BLaER1 (cell line): ENCODE measurements around the gene HES1.

Experiments used
- H3K27ac ChIP-seq: shearing (Covaris generic); formaldehyde crosslinking; 2 replicates; pipeline ENCODE4 v1.8.1; 2022
- H3K27me3 ChIP-seq: shearing (Covaris generic); formaldehyde crosslinking; 2 replicates; pipeline ENCODE4 v1.8.1; 2022
- H3K36me3 ChIP-seq: shearing (Covaris generic); formaldehyde crosslinking; 2 replicates; pipeline ENCODE4 v1.8.1; 2022
- H3K4me1 ChIP-seq: shearing (Covaris generic); formaldehyde crosslinking; 2 replicates; pipeline ENCODE4 v1.8.1; 2022
- H3K4me2 ChIP-seq: shearing (Covaris generic); formaldehyde crosslinking; 2 replicates; pipeline ENCODE4 v1.8.1; 2022
- H3K4me3 ChIP-seq: shearing (Covaris generic); formaldehyde crosslinking; 2 replicates; pipeline ENCODE4 v1.8.1; 2022
- H3K9ac ChIP-seq: shearing (Covaris generic); formaldehyde crosslinking; 2 replicates; pipeline ENCODE4 v1.8.1; 2022
- H3K9me3 ChIP-seq: shearing (Covaris generic); formaldehyde crosslinking; 2 replicates; pipeline ENCODE4 v1.8.1; 2022
- H4K20me1 ChIP-seq: shearing (Covaris generic); formaldehyde crosslinking; 2 replicates; pipeline ENCODE4 v1.8.1; 2022
- Cebpa-rat ChIP-seq: shearing (Covaris generic); IDR thresholded peaks from 2 replicates; pipeline ENCODE4 v1.8.1; 2022

The HES1 gene

GRCh38 chr3:194112120-194113106 is 23.5 kb upstream of the HES1 start:
- no peak overlapping the region for H3K4me3 ChIP-seq
- peaks cover 4% of the 10 kb centered on the region; the same call in 1 of the 2 replicates for H3K27me3 ChIP-seq
- no peaks in the 10 kb centered on the region for H3K36me3 ChIP-seq
- no peaks in the 10 kb centered on the region; the same call in 1 of the 2 replicates for H3K4me1 ChIP-seq
- no peak overlapping the region for H3K9ac ChIP-seq
- no peaks in the 10 kb centered on the region for H3K9me3 ChIP-seq
- no peak overlapping the region for H3K27ac ChIP-seq
- H4K20me1 ChIP-seq = no peaks in the 10 kb centered on the region
- H3K4me2 ChIP-seq = no peak overlapping the region
- no peak for TF ChIP-seq Cebpa-rat

- no peaks in the 10 kb centered on the region for H3K36me3 ChIP-seq
- no peaks in the 10 kb centered on the region; the same call in 1 of the 2 replicates for H3K4me1 ChIP-seq
- H3K27ac ChIP-seq = no peak overlapping the region
- H3K9me3 ChIP-seq = no peaks in the 10 kb centered on the region
- H3K4me3 ChIP-seq = no peak overlapping the region
- TF ChIP-seq Cebpa-rat = no peak
- no peaks in the 10 kb centered on the region for H4K20me1 ChIP-seq
- no peak overlapping the region for H3K9ac ChIP-seq
- H3K4me2 ChIP-seq = no peak overlapping the region
- peaks cover 4% of the 10 kb centered on the region; the same call in 1 of the 2 replicates for H3K27me3 ChIP-seq
Observed at GRCh38 chr3:194114123-194114522, 21.8 kb upstream of the HES1 start.

DNA sequence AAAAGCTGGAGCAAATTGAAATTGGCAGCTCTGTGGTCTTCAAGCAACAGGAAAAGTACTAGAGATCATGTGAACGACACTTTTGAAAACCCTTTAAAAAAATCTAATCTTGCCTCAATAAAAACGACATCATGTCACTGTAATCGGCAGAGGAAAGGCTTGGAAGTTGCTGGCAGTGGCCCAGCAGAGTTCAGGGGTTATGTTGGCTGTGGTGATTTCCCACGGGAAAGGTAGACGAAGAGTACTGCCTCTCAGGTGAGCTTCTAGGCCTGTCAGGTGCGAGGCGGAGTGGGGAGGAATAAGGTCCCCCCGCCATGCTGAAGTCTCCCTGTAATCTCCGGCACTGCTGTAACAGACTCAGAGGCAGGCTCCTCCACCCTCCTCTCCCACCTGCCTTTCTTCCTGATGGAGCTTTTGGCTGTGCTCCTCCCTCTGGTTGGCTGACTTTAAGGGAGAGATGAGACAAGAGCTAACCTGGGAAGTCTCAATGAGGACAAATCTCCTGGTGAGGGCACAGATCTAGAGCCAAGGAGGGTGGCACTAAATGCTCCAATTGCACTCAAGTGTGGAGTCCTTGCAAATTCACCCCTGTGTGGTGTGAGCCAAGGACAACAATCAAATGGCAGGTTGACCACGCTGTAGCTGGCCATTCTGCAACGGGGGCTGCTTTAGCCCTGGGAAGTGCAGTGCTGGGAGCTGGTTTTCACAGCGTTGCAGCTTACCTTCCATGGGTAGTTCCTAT is 18.7 kb upstream of the HES1 start:
- no peak for TF ChIP-seq Cebpa-rat
- Histone ChIP-seq H3K9me3 (no peaks in the 10 kb centered on the region), H3K27ac (no peak overlapping the region), H3K4me3 (no peak overlapping the region), H3K4me1 (peaks cover 12% of the 10 kb centered on the region; the same call in 1 of the 2 replicates), H3K4me2 (no peak overlapping the region), H3K9ac (no peak overlapping the region), H3K27me3 (peaks cover 4% of the 10 kb centered on the region; the same call in 1 of the 2 replicates), H3K36me3 (no peaks in the 10 kb centered on the region), H4K20me1 (no peaks in the 10 kb centered on the region)

- no peak overlapping the region for H3K27ac ChIP-seq
- no peak overlapping the region for H3K9ac ChIP-seq
- peaks cover 4% of the 10 kb centered on the region; the same call in 1 of the 2 replicates for H3K27me3 ChIP-seq
- no peaks in the 10 kb centered on the region for H4K20me1 ChIP-seq
- H3K4me1 ChIP-seq = peaks cover 12% of the 10 kb centered on the region; the same call in 1 of the 2 replicates
- H3K4me2 ChIP-seq = no peak overlapping the region
- no peaks in the 10 kb centered on the region for H3K9me3 ChIP-seq
- no peak for TF ChIP-seq Cebpa-rat
- no peak overlapping the region for H3K4me3 ChIP-seq
- no peaks in the 10 kb centered on the region for H3K36me3 ChIP-seq
Observed at GRCh38 chr3:194118920-194119319, 17.0 kb upstream of the HES1 start.

- no peak overlapping the region; the same call in 1 of the 2 replicates for H3K4me2 ChIP-seq
Observed at GRCh38 chr3:194119831-194120590, 15.9 kb upstream of the HES1 start.

GRCh38 chr3:194120789-194121770 is 14.9 kb upstream of the HES1 start:
- Histone ChIP-seq H3K4me2 (peak overlapping the region; percentile 20; the same call in 1 of the 2 replicates), H4K20me1 (no peaks in the 10 kb centered on the region), H3K27ac (no peak overlapping the region), H3K9ac (no peak overlapping the region), H3K4me3 (no peak overlapping the region), H3K9me3 (no peaks in the 10 kb centered on the region), H3K36me3 (no peaks in the 10 kb centered on the region), H3K27me3 (peaks cover 4% of the 10 kb centered on the region; the same call in 1 of the 2 replicates), H3K4me1 (peaks cover 12% of the 10 kb centered on the region; the same call in 1 of the 2 replicates)
- TF ChIP-seq Cebpa-rat = no peak

More at GRCh38 chr3:194119831-194120590, 15.9 kb upstream of the HES1 start:
- Histone ChIP-seq H3K27me3 (peaks cover 4% of the 10 kb centered on the region; the same call in 1 of the 2 replicates), H4K20me1 (no peaks in the 10 kb centered on the region), H3K36me3 (no peaks in the 10 kb centered on the region), H3K9ac (no peak overlapping the region), H3K4me3 (no peak overlapping the region), H3K9me3 (no peaks in the 10 kb centered on the region), H3K4me1 (peaks cover 12% of the 10 kb centered on the region; the same call in 1 of the 2 replicates), H3K27ac (no peak overlapping the region)
- no peak for TF ChIP-seq Cebpa-rat

DNA sequence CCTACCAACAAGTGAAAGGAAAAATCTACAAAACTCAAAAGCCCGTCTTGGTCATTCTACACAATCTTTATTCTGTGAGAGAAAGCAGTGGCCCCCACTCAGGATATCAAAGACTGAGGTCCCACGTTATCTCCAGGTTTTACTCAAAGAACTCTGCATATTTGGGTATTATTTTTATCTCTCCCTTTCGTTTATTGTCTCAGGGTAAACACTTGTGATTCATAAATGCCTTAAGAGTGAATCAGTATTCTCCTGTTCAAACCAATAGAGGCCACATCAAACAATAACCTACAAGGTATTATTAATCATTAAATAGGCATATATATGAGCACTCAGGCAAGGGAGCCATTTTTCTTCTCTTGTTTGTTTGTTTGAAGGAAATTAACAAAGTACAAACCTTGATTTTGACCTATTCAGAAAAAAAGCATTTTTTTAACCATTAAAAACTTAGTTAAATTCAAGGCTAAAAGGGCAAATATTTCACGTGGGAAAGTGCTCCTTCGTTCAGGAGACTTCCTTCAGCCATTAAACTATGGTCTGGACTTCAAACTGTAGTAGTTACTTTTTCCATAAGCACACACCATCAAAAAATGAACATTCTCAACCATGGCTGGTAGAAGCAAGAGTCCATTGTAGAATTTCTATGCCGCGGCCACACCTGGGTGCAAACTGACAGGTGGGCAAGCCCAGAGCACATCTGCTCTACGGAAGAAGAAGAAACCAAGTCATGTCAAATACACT is 13.9 kb upstream of the HES1 start:
- Histone ChIP-seq H3K27ac (no peak overlapping the region), H3K4me3 (no peak overlapping the region), H4K20me1 (no peaks in the 10 kb centered on the region), H3K9me3 (no peaks in the 10 kb centered on the region), H3K27me3 (no peaks in the 10 kb centered on the region), H3K9ac (no peak overlapping the region), H3K36me3 (no peaks in the 10 kb centered on the region), H3K4me1 (peaks cover 12% of the 10 kb centered on the region; the same call in 1 of the 2 replicates), H3K4me2 (no peak overlapping the region)
- no peak for TF ChIP-seq Cebpa-rat

DNA sequence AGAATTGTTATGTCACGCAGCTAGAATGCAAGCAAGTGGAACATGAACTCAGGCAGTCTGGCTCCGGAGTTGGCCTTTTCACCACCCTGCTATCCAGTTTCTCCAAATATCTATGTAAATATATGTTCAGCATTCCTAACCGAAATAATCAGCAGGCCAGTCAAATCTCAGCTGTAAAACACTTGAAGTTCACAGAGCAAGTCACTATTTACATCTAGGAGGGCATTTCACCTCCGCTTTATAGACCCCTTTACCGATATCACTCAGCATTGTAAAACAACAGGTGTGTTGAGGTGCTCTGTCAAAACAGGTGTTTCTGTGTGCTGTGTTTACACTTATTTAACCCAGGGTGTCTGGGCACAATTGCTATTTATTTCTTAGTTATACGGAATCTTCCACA is 12.2 kb upstream of the HES1 start:
- H4K20me1 ChIP-seq = no peaks in the 10 kb centered on the region
- H3K27ac ChIP-seq = no peak overlapping the region
- no peak overlapping the region for H3K4me3 ChIP-seq
- no peaks in the 10 kb centered on the region for H3K9me3 ChIP-seq
- TF ChIP-seq Cebpa-rat = no peak
- H3K4me2 ChIP-seq = no peak overlapping the region
- H3K4me1 ChIP-seq = peaks cover 12% of the 10 kb centered on the region; the same call in 1 of the 2 replicates
- no peaks in the 10 kb centered on the region for H3K27me3 ChIP-seq
- no peaks in the 10 kb centered on the region for H3K36me3 ChIP-seq
- H3K9ac ChIP-seq = no peak overlapping the region
